ENCODE measurements around the gene CYP4F11.
"Not testable (repeated sequence)": the region's sequence is repeated elsewhere in the genome, so short reads cannot be mapped to it uniquely, and the experiment has no call there.

Gene CYP4F11, protein sequence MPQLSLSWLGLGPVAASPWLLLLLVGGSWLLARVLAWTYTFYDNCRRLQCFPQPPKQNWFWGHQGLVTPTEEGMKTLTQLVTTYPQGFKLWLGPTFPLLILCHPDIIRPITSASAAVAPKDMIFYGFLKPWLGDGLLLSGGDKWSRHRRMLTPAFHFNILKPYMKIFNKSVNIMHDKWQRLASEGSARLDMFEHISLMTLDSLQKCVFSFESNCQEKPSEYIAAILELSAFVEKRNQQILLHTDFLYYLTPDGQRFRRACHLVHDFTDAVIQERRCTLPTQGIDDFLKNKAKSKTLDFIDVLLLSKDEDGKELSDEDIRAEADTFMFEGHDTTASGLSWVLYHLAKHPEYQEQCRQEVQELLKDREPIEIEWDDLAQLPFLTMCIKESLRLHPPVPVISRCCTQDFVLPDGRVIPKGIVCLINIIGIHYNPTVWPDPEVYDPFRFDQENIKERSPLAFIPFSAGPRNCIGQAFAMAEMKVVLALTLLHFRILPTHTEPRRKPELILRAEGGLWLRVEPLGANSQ

DNA sequence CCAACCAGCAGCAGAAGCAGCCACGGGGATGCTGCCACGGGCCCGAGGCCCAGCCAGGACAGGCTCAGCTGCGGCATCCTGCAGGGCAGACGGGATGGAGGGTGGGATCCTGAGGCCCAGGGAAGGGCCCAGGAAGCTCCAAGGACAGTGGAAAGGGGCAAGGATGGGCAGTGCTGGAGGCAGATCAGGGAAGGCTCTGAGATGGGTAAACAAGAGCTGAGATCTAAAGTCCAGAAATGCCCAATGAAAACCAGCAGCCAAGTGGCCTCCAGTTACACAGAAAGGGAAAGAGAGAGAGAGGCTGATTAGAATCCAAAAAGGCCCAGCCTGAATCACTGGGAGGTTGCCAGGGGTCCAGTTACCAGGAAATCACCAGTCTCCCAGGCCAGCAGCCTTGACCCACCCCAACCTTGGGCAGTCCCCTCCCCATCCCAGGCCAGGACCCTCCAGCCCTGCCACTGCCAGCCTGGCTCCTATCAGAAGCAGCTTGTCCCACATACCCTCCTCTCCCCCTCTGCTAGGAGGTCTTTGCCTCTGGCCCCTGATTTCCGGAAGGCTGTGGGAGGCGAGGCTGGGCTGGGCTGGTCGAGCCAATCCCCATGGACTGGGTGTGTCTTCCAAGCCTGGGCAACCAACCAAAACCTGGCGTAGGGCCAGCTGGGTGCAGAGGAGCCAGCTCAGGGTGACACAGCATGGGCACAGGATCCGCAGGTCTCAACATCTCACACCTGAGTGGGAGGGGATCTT, at the start of gene CYP4F11:
Gene CYP4F11, minus strand, starts transcription at position 198 of the 747 bp plus-strand sequence. Its CDS starts 121 bp downstream, at position 77.
- peak; percentile 70 for DNase-seq (ENCODE audit: low spot score)

DNA sequence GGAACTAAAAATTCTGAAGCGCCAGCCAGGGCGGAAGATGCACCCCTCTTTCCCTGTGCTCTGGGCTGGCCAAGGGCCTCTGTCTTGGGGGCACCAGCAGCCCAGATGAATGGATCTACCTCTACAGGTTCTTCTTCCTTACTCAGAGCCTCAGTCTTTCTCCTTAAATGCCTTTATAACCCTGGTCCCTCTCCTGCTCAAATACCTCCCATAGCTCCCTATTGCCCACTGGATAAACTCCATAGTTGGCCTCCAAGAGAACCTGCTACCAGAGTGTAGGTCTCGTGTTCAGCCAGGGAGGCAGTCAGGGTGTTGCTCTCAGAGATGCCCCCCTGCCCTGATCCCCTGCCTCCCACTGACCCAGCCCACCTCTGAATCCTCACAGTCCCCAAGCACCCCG, 45.0 kb upstream of the CYP4F11 start:
- DNase-seq (ENCODE audit: low spot score), result no peak

DNA sequence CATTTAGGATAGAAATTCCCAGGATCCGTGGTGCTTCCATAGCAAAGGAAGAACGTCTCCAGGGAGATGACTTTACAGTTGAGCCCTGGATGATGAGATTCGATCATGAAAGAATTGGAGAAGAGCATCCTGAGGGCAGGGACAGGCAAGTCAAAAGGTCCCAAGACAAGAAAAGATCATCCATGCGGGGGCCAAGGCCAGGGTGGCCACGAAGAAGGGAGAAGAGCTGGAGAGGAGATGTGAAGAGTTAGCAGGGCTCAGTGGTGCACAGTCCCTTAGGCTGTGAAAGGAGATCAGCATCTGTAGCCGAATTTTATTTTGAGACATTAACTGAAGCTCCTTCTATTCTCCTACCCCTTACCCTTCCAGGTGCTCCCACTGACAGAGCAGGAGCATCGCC, 43.4 kb upstream of the CYP4F11 start:
- no peak for DNase-seq (ENCODE audit: low spot score)

DNA sequence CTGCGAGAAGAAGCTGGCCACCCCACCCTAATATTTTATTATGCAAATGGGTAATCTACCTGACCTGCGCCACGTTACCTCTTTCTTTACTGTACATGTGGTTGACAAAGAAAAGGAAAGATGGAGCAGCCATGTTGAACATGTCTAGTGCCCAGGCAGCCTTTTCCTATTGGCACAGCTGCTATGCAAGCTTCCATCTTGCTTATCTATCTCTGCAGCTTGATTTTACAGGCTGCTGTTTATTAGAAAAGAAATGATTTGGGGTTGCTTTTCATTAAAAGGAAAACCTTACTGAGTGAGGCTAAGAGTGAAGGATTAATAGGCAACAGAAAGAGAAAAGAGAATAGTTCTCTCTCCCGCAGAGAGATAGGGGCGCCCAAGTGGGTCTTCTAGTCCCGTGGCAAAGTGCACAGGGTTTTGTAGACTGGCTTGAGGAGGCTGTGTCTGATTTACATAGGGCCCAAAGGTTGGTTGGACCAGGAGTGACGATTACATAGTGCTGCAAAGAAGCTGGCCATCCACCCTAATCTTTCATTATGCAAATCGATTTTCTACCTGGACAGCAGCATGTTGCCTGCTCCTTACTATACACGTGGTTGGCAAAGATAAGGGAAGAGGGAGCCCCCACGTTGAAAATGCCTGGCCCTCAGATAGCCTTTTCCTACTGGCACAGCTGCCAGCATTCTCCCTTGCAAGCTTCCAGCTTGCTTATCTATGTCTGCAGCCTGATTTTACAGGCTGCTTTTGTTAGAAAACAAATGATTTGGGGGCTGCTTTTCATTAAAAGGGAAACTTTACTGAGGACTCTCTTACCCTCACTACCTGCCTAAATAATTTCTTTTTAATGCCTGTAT, 42.7 kb upstream of the CYP4F11 start:
- DNase-seq (ENCODE audit: low spot score), result no peak

DNA sequence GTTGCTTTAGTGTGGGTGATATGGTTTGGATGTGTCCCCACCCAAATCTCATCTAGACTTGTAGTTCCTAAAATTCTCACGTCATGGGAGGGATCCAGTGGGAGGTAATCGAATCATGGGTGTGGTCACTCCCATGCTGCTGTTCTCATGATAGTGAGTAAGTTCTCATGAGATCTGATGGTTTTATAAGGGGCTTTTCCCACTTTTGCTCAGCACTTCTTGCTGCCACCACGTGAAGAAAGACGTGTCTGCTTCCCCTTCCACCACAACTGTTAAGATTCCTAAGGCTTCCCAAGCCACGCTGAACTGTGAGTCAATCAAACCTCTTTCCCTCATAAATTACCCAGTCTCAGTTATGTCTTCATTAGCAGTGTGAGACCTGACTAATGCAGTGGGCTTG, 40.5 kb upstream of the CYP4F11 start:
- no peak for DNase-seq (ENCODE audit: low spot score)

DNA sequence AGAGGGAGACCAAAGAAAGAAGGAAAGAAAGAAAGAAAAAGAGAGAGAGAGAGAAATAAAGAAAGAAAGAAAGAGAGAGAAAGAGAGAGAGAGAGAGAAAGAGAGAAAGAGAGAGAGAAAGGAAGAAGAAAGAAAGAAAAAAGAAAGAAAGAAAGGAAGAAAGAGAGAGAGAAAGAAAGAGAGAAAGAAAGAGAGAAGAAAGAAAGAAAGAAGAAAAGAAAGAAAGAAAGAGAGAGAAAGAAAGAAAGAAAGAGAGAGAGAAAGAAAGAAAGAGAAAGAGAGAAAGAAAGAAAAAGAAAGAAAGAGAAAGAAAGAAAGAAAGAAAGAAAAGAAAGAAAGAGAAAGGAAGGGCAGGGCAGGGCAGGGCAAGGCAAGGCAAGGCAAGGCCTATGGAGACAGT, 37.7 kb upstream of the CYP4F11 start:
- not testable (repeated sequence) for DNase-seq (ENCODE audit: low spot score)

DNA sequence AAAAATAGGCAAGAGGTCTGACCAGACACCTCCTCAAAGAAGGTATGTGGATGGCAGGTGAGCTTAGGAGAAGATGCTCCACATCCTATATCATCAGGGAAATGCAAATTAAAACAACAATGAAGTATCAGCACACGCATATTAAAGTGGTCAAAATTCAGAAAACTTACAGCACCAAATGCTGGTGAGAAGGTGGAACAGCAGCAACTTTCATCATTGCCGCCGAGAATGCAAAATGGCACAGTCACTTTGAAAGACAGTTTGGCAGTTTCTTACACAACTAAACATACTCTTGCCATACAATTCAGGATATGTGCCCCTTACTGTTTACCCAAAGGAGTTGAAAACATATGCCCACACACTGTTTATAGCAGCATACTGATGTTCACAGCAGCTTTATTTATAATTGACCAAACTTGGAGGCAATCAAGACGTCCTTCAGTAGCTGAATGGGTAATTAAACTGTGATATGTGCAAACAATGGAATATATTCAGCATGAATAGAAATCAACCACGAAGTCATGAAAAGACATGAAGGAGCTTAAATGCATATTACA, 37.0 kb upstream of the CYP4F11 start:
- no peak for DNase-seq (ENCODE audit: low spot score)

DNA sequence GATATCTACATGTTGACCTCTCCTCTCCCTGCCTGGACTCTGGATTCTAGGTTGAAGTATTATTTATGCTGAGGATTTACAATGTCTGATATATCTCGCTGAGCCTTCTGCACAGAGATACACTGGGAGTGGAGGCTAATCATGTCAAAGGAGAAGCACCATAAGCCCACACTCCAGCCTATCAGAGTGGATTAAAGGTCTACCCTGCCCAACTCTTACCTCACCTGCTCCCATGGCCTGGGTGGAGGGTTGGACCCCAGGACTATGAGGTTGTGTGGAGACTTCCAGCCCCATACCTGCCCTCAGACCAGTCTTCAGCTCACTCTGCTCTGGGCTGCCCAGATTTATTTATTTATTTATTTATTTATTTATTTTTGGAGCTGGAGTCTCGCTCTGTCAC, 29.9 kb upstream of the CYP4F11 start:
- DNase-seq (ENCODE audit: low spot score), result no peak

DNA sequence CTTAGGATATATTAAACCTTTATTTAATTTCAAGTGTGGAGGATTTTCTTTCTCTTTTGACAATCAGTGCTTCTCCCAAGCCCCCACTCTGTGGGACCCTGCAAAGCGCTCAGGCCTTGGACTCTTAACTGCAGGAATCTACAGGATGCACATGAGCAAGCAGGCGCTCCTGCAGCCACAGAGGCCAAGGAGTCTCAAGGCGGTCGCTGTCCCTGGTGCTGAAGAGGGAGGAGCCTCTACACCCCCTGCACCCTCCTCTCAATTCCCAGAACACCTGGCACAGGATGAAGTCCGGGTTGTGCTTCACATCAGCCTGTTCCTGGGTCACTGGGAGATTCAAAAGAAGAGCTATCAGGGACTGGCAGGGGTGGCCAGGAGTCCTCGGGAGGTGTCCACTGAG, 28.0 kb upstream of the CYP4F11 start:
- no peak for DNase-seq (ENCODE audit: low spot score)

DNA sequence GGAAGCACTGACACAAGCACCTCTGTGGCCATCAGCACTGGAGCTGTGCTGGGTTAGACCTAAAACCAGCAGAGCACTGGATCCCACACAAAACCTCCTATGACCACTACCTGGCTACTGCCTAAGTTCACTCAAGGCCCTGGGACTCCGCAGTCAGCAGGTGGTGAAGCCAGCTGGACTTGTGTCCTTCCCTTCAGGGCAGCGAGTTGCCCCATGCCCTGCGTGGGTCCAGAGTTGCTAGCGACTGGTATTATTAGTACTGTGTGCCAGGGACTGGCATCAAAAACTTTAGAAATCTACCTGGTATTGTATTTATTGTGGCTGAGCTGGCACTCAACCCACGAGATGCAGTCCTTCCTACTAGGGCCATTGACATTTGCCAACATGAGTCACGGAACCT, 20.5 kb upstream of the CYP4F11 start:
- DNase-seq (ENCODE audit: low spot score), result no peak

DNA sequence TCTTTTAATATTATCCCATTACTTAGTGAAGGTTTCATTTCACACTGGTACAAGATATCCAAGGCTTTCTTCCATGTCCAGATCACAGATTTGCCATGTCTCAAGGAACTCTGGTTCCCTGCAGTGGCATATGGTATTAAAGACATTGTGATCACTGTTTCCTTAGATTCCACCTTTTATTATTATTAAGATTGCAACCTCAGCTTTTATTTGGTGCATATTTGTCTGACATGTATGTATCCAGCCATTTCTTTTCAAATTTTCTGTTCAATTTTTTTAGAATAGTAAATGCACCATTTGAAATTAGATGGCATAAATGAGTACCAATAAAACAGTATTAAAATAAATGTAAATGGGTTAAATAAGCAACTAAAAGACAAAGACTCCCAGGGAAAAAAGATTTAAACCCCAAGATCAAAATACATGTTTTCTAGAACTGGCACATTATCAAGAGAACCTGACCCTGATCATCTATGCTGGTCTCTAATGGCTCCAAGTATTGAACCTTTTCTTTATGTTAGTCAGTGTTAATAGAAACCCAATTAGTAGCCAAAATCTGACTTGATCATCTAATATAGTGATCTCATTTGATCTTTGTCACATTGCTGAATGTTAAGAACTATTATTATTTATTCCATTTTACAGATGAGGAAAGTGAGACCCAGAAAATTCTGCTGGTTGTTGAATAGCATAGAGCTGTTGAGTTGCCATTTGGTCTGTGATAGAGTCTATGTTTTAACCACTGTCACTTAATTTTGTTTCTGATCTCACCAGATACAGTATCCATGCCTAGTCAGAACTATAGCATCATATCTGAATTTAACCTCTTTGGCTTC, 14.1 kb upstream of the CYP4F11 start, which contains the start of gene OR10H4:
Gene OR10H4, plus strand, starts transcription at position 786 of the 836 bp plus-strand sequence. Its CDS starts 0 bp downstream, at position 786.
- no peak for DNase-seq (ENCODE audit: low spot score)

DNA sequence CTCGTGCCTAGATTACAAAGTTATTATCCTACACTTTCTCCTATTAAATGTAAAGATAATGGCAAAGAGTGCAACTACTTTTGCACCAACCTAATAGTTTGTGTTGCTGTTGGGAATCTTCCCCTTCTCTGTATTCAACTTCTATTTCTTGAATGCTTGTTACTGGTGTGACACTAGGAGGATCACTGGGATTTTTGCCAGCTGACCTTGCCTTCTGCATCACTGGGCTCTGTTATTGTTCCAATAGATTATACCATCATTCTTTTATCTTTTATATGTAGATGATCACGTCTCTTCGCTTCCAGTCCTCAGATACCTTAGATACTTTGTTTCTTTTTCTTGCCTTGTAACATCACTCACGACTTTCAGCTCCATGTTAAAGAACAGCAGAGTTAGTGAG, 11.0 kb upstream of the CYP4F11 start:
- no peak for DNase-seq (ENCODE audit: low spot score)

DNA sequence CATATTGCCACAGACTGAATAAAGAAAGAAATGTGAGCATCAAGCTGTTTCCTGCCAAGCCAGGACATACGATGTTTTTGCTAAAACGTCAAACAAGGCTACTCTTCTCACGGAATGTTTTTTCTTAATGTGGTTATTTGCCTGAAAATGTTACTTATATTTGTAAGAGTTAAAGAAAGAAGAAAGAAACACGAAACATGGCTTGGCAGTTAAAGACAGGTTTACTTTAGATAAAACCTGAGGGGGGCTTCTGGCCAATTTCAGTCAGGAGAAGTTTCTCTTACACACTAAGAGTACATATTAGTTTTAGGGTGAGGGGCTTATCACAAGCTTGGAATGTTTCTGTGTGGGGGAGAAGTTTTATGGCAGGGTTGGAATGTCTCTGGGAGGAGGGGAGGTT, 10.1 kb upstream of the CYP4F11 start:
- no peak for DNase-seq (ENCODE audit: low spot score)

DNA sequence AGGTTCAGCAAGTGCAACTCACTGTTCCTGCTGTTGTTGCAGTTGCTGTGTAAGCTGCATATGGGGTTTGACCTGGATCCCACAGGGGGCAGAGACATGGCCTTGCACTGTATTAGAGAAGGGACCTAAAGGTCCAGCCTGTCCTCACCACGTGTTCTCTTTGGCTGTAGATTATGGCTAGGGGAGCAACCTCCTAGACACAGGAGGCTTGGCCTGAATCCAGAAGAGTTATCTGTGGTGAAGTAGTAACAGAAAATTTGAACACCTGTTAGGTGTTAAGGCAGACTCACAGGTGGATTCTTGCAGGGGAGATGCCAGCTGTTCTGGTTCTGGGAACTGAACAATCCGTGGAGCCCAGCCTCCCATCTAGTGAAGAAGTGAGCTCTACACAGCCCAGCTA, 3.4 kb upstream of the CYP4F11 start:
- DNase-seq (ENCODE audit: low spot score), result no peak

DNA sequence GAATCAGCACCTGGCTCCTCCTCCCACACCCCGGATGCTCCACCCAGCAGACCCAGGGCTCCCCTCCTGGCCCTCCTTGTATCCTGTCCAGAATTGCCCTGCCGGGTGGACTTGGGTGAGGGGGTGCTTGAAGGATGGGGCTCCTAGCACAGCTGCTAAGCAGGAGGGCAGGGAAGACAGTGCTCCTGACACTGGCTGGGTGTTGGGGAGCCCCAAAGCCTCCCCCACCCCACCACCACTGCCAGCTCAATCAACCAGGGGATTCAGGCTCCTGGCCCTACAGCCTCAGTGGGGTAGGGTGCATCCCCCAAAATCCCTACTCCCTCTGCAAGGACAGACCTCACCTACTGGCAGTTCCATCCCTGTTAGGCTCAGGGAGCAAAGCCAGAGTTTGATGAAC, 2.6 kb upstream of the CYP4F11 start:
- no peak for DNase-seq (ENCODE audit: low spot score)

DNA sequence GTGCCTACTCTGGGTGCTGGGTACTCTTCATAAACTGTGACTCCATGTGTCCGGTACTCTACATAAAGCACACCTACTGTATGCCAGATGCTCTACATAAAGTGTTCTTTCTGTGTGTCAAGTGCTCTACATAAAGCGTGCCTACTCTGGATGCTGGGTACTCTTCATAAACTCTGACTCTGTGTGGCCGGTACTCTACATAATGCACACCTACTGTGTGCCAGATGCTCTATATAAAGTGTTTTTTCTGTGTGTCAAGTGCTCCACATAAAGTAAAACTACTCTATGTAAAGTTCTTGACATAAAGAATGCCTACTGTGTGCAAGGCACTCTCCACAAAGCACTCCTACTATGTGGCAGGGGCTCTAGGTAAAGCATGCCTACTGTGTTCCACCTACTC, 1.8 kb upstream of the CYP4F11 start:
- DNase-seq (ENCODE audit: low spot score), result no peak

DNA sequence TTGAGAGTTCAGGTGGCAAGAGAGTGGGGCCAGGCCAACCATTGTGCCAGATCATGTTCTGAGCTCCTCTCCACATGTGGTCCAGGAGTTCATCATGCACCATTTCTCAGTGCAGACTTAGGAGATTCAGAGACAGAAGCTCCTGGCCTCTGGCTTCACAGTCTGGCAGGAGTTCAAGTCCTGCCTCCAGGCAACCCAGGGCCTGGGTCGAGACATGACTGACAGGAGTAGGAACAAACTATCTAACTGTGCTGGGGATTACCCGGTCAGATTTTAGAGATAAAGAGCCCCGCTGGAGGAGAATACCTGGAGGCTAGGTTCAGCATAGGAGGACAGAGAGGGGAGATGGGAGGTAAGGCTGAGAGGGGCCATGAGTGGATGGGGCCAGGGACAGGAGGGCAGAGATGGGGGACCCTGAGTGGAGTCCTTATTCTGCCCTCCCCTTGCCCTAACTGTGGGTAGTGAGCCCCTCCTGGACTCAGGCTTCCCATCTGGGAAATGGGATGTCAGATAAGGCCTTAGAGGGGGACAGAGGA, 906 bp upstream of the CYP4F11 start:
- no peak for DNase-seq (ENCODE audit: low spot score)

DNA sequence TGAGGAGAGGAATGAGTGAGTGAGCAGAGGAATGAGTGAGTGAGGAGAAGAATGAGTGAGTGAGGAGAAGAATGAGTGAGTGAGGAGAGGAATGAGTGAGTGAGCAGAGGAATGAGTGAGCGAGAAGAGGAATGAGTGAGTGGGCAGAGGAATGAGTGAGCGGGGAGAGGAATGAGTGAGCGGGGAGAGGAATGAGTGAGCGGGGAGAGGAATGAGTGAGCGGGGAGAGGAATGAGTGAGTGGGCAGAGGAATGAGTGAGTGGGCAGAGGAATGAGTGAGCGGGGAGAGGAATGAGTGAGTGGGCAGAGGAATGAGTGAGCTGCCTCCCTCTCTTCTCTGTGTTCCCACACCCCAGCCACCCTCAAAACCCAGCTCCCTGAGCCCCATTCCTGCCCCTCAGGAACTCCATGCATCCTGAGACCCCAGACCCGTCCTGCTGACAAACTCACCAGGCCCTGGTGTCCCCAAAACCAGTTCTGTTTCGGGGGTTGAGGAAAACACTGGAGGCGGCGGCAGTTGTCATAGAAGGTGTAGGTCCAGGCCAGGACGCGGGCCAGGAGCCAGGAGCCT, 483 bp downstream of the CYP4F11 start:
- DNase-seq (ENCODE audit: low spot score), result not testable (repeated sequence)

DNA sequence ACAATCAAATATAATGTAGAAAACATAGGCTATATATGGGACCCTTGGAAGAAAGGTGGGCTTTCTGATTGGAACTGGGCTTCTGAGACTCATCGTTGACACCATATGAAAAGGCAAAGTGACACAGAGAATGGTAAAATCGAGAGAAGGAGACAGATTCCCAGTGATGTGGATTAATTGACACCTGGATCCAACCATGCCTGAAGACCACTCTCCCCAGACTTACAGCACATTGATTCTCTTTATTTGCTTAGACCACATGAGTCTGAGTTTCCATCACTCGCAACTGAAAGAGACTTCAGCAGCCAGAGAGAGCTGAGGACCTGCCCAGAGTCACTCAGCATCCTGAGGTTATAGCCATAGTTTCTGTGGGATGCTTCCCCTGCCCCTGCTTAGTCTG, 6.0 kb downstream of the CYP4F11 start:
- DNase-seq (ENCODE audit: low spot score), result no peak

DNA sequence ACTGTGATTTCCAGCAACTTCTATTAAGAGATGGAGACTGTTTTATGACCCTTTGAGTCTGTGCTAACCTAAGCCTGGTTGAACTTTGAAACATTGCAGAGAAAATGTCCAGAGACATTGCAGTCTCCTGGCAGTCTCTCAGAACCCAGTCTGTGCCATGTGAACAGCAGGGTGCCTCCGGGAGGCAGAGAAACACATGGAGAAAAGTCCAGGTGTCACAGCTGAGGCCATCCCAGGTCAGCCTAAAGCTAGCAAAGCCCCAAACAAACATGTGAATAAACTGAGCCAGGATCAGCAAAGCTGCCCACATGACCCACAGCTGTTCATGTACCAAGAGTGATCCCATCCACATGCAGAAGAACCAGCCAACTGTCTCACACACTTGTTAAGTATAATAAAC, 7.8 kb downstream of the CYP4F11 start:
- no peak for DNase-seq (ENCODE audit: low spot score)
